ENCODE data around the gene SLC34A2. TPM values are rescaled to one million over a fixed set of nuclear protein-coding genes. Genes with fewer than 3 reads are reported as not detected.

SLC34A2 gene
- total and polyA plus RNA-seq, 2 experiments from 2014 or later: 0.73 to 0.80 TPM

- TF ChIP-seq, protein P1, sequence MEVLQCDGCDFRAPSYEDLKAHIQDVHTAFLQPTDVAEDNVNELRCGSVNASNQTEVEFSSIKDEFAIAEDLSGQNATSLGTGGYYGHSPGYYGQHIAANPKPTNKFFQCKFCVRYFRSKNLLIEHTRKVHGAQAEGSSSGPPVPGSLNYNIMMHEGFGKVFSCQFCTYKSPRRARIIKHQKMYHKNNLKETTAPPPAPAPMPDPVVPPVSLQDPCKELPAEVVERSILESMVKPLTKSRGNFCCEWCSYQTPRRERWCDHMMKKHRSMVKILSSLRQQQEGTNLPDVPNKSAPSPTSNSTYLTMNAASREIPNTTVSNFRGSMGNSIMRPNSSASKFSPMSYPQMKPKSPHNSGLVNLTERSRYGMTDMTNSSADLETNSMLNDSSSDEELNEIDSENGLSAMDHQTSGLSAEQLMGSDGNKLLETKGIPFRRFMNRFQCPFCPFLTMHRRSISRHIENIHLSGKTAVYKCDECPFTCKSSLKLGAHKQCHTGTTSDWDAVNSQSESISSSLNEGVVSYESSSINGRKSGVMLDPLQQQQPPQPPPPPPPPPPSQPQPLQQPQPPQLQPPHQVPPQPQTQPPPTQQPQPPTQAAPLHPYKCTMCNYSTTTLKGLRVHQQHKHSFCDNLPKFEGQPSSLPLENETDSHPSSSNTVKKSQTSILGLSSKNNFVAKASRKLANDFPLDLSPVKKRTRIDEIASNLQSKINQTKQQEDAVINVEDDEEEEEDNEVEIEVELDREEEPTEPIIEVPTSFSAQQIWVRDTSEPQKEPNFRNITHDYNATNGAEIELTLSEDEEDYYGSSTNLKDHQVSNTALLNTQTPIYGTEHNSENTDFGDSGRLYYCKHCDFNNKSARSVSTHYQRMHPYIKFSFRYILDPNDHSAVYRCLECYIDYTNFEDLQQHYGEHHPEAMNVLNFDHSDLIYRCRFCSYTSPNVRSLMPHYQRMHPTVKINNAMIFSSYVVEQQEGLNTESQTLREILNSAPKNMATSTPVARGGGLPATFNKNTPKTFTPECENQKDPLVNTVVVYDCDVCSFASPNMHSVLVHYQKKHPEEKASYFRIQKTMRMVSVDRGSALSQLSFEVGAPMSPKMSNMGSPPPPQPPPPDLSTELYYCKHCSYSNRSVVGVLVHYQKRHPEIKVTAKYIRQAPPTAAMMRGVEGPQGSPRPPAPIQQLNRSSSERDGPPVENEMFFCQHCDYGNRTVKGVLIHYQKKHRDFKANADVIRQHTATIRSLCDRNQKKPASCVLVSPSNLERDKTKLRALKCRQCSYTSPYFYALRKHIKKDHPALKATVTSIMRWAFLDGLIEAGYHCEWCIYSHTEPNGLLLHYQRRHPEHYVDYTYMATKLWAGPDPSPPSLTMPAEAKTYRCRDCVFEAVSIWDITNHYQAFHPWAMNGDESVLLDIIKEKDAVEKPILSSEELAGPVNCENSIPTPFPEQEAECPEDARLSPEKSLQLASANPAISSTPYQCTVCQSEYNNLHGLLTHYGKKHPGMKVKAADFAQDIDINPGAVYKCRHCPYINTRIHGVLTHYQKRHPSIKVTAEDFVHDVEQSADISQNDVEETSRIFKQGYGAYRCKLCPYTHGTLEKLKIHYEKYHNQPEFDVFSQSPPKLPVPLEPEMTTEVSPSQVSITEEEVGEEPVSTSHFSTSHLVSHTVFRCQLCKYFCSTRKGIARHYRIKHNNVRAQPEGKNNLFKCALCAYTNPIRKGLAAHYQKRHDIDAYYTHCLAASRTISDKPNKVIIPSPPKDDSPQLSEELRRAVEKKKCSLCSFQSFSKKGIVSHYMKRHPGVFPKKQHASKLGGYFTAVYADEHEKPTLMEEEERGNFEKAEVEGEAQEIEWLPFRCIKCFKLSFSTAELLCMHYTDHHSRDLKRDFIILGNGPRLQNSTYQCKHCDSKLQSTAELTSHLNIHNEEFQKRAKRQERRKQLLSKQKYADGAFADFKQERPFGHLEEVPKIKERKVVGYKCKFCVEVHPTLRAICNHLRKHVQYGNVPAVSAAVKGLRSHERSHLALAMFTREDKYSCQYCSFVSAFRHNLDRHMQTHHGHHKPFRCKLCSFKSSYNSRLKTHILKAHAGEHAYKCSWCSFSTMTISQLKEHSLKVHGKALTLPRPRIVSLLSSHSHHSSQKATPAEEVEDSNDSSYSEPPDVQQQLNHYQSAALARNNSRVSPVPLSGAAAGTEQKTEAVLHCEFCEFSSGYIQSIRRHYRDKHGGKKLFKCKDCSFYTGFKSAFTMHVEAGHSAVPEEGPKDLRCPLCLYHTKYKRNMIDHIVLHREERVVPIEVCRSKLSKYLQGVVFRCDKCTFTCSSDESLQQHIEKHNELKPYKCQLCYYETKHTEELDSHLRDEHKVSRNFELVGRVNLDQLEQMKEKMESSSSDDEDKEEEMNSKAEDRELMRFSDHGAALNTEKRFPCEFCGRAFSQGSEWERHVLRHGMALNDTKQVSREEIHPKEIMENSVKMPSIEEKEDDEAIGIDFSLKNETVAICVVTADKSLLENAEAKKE (CRISPR knock-in tag; IDR thresholded peaks at IDR 0.05): no peak
- TF ChIP-seq NANOG (IDR thresholded peaks at IDR 0.05; ENCODE audit: borderline replicate concordance) (no peak), POLR2AphosphoS5 (IDR thresholded peaks at IDR 0.05; ENCODE audit: low read depth) (no peak), STAT1 (IDR thresholded peaks at IDR 0.05; ENCODE audit: unreplicated experiment) (no peak), ZNF114 (CRISPR knock-in tag; IDR thresholded peaks at IDR 0.05) (no peak)
These were observed 41.9 kb downstream of the SLC34A2 start (continued) for GRCh38 chr4:25697516-25697915.

DNA sequence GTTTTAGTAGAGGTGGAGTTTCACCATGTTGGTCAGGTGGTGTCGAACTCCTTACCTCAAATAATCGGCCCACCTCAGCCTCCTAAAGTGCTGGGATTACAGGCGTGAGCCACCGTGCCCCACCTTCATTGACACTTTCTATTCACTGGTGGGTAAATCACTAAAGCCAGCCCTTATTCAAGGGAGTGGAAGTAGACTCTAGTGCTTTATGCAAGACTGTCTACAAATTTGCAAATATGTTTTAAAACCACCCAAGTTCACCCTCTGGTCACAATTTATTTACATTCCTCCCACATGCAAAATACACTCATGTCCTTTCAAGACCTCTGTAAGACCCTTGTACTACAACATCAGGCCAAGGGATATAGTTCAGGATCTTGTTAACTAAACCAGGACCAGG lies 45.0 kb downstream of the SLC34A2 start:
- Histone ChIP-seq H3K79me2 (replicated peaks; ENCODE audit: insufficient read depth) (no peaks in the 10 kb centered on the region), H4K20me1 (replicated peaks; ENCODE audit: insufficient read depth) (no peaks in the 10 kb centered on the region), H3K4me2 (no peak overlapping the region), H3K4me1 (ENCODE audit: insufficient read depth) (no peaks in the 10 kb centered on the region), H2AFZ (no peak overlapping the region), H3K4me3 (no peak overlapping the region), H3K9me2 (ENCODE audit: insufficient read depth) (no peaks in the 10 kb centered on the region), H3K27me3 (ENCODE audit: insufficient read depth) (no peaks in the 10 kb centered on the region), H3K27ac (ENCODE audit: low read depth) (no peak overlapping the region), H3F3A (replicated peaks; ENCODE audit: low read depth) (no peaks in the 10 kb centered on the region), H3K36me3 (ENCODE audit: insufficient read depth) (no peaks in the 10 kb centered on the region)
- DNase-seq (ENCODE audit: low spot score): no peak
- ATAC-seq: no peak
- peaks cover 2% of the 10 kb centered on the region for H3K27me3 Mint-ChIP-seq (ENCODE audit: insufficient read depth, low read depth, poor library complexity)
- no peak overlapping the region for H3K4me3 Mint-ChIP-seq
- TF ChIP-seq CREB1 (CRISPR knock-in tag; IDR thresholded peaks at IDR 0.05; ENCODE audit: low read depth) (no peak), NANOG (IDR thresholded peaks at IDR 0.05; ENCODE audit: borderline replicate concordance) (no peak), STAT1 (IDR thresholded peaks at IDR 0.05; ENCODE audit: unreplicated experiment) (no peak), POLR2AphosphoS5 (IDR thresholded peaks at IDR 0.05; ENCODE audit: low read depth) (no peak), JUNB (IDR thresholded peaks at IDR 0.05; ENCODE audit: unreplicated experiment) (no peak), ZNF331 (CRISPR knock-in tag; IDR thresholded peaks at IDR 0.05; ENCODE audit: low read depth) (no peak), EZH2phosphoT487 (IDR thresholded peaks at IDR 0.05; ENCODE audit: unreplicated experiment) (no peak)
- TF ChIP-seq, protein P1 (CRISPR knock-in tag; IDR thresholded peaks at IDR 0.05): no peak
- H3K9me3 Mint-ChIP-seq: peaks cover 8% of the 10 kb centered on the region
- H3K27ac Mint-ChIP-seq: no peak overlapping the region
- peaks cover 3% of the 10 kb centered on the region; the same call in 1 of the 3 replicates for H3K36me3 Mint-ChIP-seq (ENCODE audit: low read depth)
- peaks cover 7% of the 10 kb centered on the region; the same call in 2 of the 3 replicates for H3K4me1 Mint-ChIP-seq

Measured in GM23338 (cell line).